ENCODE data around the gene UFC1.
"Not testable (repeated sequence)": the region's sequence is repeated elsewhere in the genome, so short reads cannot be mapped to it uniquely, and the experiment has no call there.

Gene UFC1

DNA sequence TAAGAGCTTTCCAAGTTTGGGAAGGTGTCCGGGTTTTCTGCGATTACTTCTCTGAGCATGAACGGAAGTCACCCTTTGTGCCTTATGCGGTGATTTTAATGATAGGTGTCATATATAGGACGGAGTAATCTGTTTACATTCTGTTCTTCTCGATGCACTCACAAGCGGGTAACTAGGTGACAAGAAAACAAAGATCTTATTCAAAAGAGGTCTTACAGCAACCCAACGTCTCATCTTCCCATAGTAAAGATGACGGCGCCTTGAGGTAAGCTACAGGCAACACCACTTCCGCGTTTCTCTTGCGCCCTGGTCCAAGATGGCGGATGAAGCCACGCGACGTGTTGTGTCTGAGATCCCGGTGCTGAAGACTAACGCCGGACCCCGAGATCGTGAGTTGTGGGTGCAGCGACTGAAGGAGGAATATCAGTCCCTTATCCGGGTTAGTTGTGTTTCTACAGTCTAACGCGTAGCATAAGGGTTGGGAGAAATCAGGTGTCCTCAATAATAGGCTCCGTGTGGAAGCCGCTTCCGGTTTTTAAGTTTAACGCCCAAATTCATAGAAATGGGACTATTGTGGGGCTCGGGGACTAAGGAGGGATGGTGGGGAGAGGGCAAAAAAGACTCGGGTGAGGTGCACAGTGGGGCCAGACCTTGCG lies at the start of gene UFC1:
Gene UFC1, plus strand, starts transcription at position 297 of the 656 bp plus-strand sequence. Its CDS starts 20 bp downstream, at position 317.
- peak; percentile 89 for DNase-seq

DNA sequence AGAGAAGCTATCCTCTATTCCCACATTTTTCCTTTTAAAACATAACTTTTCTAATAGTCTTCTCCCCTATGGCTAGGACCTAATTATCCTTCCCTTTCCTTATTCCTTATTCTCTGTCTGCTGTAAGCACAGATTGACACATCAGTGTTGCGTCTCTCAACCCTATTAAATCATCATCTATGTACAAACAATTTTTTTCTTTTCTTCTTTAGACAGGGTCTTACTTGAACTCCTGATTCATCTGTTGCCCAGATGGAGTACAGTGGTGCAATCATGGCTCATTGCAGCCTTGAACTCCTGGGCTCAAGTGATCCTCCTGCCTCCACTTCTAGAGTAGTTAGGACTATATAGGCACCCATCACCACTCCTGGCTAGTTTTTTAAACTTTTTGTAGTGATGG lies 47.3 kb upstream of the UFC1 start:
- no peak for DNase-seq

DNA sequence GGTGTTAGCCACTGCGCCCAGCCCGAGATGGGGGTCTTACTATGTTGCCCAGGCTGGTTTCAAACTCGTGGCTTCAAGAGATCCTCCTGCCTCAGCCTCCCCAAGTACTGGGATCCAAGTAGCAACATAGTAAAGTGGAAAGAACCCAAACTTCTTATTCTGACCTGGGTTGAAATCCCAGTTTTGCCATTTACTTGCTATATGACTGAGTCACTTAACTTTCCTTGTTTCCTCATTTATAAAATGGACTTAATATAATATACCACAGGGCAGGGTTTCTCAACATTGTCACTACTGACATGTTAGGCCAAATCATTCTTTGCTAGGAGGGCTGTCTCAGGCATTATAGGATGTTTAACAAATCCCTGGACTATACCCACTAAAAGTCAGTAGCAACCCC lies 42.7 kb upstream of the UFC1 start:
- DNase-seq = no peak

- no peak for DNase-seq
Measured at GRCh38 chr1:161111527-161111926, 42.3 kb upstream of the UFC1 start.

DNA sequence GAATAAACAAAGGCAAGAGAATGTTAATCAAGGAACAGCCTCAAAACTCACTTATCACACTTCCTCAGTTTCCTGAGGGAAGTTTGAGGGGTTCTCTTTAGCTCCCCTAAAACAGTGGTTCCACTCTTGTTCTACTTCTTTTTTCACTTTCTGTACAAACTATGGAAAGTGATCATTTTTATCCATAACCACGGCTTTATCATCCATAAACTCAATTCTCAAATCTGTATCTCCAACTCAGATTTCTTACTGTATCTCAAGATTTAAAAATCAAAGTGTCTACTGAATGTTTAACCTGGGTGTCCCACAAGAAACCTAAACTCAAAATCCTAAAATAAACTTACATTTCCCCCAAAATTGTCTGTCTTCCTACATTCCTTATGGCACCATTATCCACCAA lies 39.9 kb upstream of the UFC1 start:
- DNase-seq = no peak

- no peak for DNase-seq
Measured at GRCh38 chr1:161114556-161114955, 39.2 kb upstream of the UFC1 start.

GRCh38 chr1:161115132-161115711 lies 38.6 kb upstream of the UFC1 start:
- no peak for DNase-seq

GRCh38 chr1:161115961-161116360 lies 37.8 kb upstream of the UFC1 start:
- not testable (repeated sequence) for DNase-seq

DNA sequence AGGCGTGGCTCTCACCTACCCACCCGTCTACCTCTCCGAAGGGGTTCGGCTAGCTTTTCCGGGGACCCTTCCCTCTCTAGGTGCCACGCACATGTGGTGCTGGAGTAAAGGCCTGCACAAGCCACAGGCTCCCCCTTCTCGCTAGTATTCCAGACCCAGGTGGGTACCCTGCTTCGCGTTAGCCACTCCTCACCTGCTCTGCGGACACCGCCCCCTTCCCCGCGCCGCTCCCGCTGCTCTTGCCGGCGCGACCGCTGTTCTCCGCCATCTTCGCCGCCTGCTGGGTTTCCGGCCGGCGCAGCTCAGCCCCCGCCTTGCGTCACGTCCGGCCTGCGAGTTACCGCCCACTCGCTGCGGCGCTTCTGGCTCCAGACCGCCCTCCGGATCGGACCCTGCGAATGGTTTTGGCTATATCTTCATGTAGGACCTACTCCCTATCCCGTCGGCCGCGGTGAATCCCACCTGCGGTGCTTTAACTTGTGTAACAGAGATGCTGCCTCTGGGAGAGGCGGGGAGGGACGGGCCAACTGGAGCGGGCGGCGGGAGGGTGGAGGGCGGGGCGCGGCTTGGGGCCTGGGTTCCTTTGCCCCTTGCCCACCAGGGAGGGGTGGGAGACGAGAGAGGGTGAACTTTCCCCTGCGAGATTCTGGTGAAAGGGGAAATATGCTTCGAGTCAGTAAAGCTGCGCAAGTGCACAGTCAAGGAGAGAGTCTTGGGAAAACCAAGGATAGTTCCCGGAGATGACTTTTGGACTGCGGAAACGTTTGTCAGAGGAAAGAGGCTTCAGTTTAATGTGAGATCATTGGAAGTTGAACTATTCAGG lies 35.8 kb upstream of the UFC1 start, which contains the start of the genes NIT1 and PFDN2:
Gene NIT1, plus strand, starts transcription at position 347 of the 823 bp plus-strand sequence. Its CDS starts 72 bp downstream, at position 419.
Gene PFDN2, minus strand, starts transcription at position 279 of the 823 bp plus-strand sequence. Its CDS starts 11 bp downstream, at position 268.
- peak; percentile 37 for DNase-seq

DNA sequence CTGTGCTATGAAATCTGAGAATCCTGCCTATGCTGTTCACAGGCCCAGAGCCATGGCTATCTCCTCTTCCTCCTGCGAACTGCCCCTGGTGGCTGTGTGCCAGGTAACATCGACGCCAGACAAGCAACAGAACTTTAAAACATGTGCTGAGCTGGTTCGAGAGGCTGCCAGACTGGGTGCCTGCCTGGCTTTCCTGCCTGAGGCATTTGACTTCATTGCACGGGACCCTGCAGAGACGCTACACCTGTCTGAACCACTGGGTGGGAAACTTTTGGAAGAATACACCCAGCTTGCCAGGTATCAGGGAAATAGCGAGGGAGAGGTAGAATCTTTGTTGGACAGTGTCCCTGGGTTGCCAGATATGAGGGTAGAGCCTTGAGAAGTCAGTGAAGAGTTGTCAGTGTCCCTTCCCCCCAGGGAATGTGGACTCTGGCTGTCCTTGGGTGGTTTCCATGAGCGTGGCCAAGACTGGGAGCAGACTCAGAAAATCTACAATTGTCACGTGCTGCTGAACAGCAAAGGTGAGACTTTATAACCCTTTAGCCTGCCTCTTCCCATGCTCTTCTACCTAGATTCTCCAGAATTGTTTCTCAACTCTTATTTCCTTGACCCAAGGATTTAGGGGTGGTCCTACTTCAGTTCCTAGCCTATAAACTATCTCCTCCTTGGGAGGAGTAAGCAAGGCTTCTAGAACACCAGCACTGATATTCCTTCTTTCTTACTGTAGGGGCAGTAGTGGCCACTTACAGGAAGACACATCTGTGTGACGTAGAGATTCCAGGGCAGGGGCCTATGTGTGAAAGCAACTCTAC lies 34.5 kb upstream of the UFC1 start:
- DNase-seq = no peak

DNA sequence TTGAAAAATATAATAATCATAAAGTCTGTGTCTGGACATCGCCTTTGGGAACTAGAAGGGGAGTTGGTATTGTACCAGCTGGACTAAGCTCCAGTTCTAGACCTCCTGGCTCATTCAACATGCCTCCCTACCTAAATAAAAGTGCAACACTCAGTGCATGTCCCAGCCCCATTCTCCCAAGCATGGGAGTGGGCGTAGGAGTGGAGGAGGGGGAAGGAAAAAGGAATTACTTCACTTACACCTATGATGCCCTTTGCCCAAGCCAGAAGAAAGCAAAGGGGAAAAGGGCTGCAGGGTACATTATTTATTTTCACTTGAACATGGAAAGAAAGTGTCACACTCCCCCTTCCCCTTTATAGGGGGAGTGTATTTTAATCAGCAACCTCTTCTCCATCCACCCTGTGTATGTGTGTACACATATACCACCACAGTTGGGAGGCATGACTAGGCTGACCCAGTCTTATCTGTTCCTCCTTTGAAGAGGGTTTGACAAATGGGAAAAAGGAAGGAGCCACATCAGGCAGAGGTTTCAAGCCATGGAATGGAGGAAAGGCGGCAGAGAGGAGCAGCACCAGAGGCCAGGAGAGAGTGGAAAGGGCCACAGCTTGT lies 32.6 kb upstream of the UFC1 start:
- no peak for DNase-seq

- no peak for DNase-seq
Measured at GRCh38 chr1:161121834-161122233, 31.9 kb upstream of the UFC1 start.

DNA sequence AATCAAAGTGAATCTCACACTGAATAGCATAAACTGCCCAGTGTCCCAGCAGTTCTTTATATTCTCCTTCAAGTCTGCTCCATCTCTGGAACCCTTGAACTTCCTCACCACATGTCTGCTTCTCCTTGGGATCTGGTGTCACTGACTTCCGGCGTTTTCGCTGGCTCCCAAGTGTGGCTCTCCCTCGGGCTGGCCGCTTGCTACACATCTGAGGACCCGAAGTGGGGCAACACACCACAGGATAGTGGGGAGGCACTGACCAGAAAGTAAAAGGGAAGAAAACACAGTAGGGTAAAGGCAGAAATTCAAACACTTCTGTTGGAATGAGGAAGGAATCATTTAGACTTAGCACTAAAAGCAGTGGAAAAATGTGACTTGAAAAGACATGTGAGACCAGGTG lies 30.8 kb upstream of the UFC1 start:
- no peak for DNase-seq

- DNase-seq = no peak
Measured at GRCh38 chr1:161127649-161128048, 26.1 kb upstream of the UFC1 start.

- no peak for DNase-seq
Measured at GRCh38 chr1:161128591-161129420, 25.0 kb upstream of the UFC1 start.

DNA sequence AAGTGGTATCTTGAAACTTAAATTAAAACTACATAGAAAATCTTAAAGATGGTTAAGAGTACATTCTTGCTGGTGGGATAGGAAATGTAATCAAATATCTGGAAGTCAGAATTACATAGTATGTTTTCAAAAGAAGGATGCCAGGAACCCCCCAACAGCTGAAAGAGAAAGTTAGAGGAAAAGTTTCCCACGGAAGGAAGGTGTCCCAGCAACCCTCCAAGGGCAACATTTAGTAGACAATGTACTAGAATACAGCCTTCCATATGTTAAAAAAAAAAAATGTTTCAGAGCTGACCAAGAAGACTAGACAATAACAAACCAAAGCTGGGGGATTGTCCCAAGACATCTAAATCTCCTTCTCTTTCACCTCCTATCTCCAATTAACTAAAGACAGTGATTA lies 23.5 kb upstream of the UFC1 start:
- no peak for DNase-seq

DNA sequence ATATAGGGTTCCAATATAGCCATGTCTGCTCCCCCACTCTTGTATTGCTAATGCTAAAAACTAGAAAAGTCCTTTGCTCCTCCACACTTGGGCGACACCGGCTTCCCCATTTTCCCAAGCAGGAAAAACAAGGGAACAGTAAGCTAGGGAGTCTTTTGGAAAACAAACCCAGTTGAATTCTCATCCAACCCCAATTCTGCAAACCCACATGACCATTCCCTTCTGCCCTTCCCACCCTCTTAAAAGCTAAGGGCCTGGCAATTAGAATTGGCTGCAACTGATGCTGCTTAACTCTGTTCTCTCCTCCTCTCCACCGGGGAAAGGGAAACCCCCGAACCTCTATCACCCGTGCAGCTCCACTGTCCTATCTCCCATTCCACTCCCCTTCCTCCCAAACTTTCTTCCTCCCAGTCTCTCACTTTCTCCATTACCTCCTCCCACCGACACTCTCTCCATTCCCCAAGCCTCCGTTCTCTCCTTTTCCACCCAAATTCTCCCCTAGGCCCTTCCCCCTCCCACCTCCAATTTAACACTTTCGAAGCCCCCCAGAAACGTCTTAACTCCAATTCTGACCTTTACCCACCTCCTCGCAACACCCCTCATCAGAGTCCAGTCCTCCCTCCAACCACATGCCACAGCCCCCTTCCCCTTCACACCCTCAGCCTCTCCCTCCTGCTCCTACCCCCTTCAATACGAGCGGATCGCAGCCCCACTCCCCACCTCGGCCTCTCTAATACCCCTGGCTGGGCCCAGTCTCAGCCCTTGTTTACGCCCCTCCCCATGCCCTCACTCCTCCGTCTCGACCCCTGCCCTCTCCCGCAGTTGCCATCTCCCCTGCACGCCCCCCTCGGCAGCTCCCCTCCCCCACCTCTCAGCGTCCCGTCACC lies 22.0 kb upstream of the UFC1 start:
- DNase-seq = no peak

DNA sequence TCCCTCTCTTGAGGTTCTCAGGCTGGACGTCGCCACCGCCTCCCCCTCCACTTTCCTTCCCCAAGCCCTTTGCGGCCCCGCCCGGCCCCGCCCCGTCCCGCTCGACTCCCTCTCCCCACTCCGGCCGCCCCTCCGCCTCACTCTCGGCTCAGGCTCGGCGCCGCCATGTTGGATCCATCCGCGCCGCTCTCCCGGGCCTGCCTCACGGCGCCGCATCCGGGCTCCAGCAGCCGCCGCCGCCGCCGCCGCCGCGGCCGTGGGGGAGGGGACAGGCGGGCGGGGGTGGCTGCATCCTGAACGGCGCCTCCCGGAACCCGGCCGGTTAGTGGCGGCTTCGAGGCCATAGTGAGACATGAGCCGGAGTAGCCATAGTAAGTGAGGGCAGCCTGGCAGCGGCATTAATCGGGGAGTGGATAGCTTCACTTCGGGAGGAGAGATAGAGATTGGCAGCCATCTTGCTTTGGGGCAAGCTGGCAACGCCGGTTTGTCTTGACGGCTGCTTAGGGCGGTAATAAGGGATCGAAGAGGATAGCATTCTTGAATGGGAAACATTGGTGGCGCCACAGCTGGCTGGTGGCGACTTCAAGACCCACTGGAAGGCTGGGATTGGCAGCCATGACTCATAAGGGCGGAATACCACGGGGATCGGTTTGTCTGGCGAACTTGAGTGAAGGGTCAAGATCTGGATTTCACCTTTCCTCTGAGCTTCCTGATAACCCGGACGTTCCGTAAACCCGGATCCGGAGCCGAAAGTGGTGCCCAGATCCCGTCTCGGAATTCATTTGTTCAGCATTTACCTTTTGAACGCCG lies 21.2 kb upstream of the UFC1 start, which contains the start of gene DEDD:
Gene DEDD, minus strand, starts transcription at position 258 of the 810 bp plus-strand sequence. CDS start 8,205 bp downstream, outside the sequence.
- DNase-seq = peak; percentile 94

DNA sequence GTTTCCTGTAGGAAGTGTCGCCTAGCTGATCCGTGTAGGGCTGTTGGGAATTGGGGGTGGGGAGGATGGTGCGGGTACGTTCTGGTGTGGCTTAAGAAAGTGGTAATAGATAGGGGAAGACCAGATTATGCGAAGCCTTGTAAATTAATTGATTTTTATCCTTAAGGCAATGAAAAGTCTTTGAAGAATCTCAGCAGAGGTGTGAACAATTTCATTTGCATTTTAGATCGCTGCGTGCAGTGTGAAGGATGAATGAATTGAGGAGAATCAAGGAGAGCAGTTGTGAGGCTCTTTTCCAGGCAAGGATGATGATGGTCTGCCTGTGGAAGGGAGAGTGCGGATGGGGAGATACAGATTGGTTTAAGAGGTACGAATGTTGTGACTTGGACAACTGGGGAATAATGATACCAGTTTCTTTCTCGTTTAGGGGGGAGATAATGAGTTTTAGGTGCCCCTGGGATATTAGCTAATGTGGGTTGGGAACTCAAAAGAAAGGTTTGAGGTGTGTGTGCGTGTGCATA lies 20.5 kb upstream of the UFC1 start:
- DNase-seq = no peak
